HCT116 (cell line): ENCODE measurements around the gene UTP15. TPM values are rescaled to one million over a fixed set of nuclear protein-coding genes. Genes with fewer than 3 reads are reported as not detected.

Experiments
- ATAC-seq: fragments of 200-7000 bp; cut with Tn5 transposase; 2 replicates; pipeline ENCODE4 v1.9.1; 2020; ENCODE audit warnings: mild to moderate bottlenecking, moderate library complexity
- BruUV-seq: library from RNA; stranded (reverse); fragments of 400-500 nt; replicated peaks from 2 replicates; lab custom pipeline; 2021; lab: Mats Ljungman, UMichigan
- CTCF ChIA-PET: fragments of 300-600 bp; sonication (Branson Sonifier 250); formaldehyde crosslinking; loops from one replicate; lab custom pipeline; 2021; ENCODE audit warnings: antibody characterized with exemption; lab: Charles Lee
- POLR2A ChIA-PET: fragments of 300-600, 350-600 bp; sonication (Branson Sonifier 250); formaldehyde crosslinking; loops from one replicate; lab custom pipeline; 2021; ENCODE audit warnings: antibody characterized with exemption; lab: Charles Lee
- RAD21 ChIA-PET, 2 experiments: fragments of 300-600 bp; sonication (Branson Sonifier 250); formaldehyde crosslinking; loops; one replicate each; lab custom pipeline; 2023; ENCODE audit warnings: low total read pairs in 2 of 2; ENCODE audit not compliant: uncharacterized antibody in 2 of 2, unreplicated experiment in 2 of 2, low non-redundant PET in 1 of 2; lab: Charles Lee
- DNase-seq: peaks from one replicate; pipeline ENCODE4 v3.0.0-alpha.2; 2010; ENCODE audit warnings: low read depth, low spot score
- H2AFZ ChIP-seq: fragments of 200-600 bp; shearing (Covaris generic), sonication (generic); 2 replicates; pipeline ENCODE4 v1.6.1; 2017; ENCODE audit warnings: low read depth, mixed run types, mixed read lengths, antibody characterized with exemption, low read length; ENCODE audit not compliant: poor library complexity, severe bottlenecking
- H3K27ac ChIP-seq: 2 replicates; pipeline ENCODE4 v1.5.1; 2012; ENCODE audit warnings: low read depth, low read length
- H3K27me3 ChIP-seq: fragments of 200-600 bp; sonication (generic); 2 replicates; pipeline ENCODE4 v1.6.1; 2016; ENCODE audit warnings: mixed run types, low read length, mixed read lengths; ENCODE audit not compliant: insufficient read depth
- H3K36me3 ChIP-seq, 2 experiments: fragments of 200-500 bp in 1 of 2; fragments of 200-600 bp in 1 of 2; sonication (Bioruptor generic) in 1 of 2; sonication (generic) in 1 of 2; 2 replicates each; pipeline versions ENCODE4 v1.5.1 to v1.6.1; 2014 to 2016; ENCODE audit warnings: low read length in 2 of 2, inconsistent platforms in 1 of 2, mixed read lengths in 1 of 2, mixed run types in 1 of 2; ENCODE audit not compliant: insufficient read depth in 2 of 2, control insufficient read depth in 1 of 2
- H3K4me1 ChIP-seq, 2 experiments: fragments of 200-600 bp in 1 of 2; sonication (generic) in 1 of 2; 2 replicates each; pipeline versions ENCODE4 v1.5.1 to v1.6.1; 2012 to 2017; ENCODE audit warnings: low read length in 2 of 2, inconsistent platforms in 1 of 2, mild to moderate bottlenecking in 1 of 2, mixed read lengths in 1 of 2, mixed run types in 1 of 2, moderate library complexity in 1 of 2; ENCODE audit not compliant: insufficient read depth in 2 of 2, control insufficient read depth in 1 of 2
- H3K4me2 ChIP-seq: fragments of 200-600 bp; sonication (generic); 2 replicates; pipeline ENCODE4 v1.6.1; 2017; ENCODE audit warnings: mixed run types, low read length, mixed read lengths
- H3K4me3 ChIP-seq, 2 experiments: fragments of 200-600 bp in 1 of 2; sonication (generic) in 1 of 2; replicated peaks in 1 of 2; 2 replicates each; pipeline ENCODE4 v1.5.1; 2011 to 2016; ENCODE audit warnings: low read length in 2 of 2, control low read depth in 1 of 2, low read depth in 1 of 2, mild to moderate bottlenecking in 1 of 2, mixed read lengths in 1 of 2, mixed run types in 1 of 2
- H3K79me2 ChIP-seq: fragments of 200-600 bp; sonication (generic); 2 replicates; pipeline ENCODE4 v1.6.1; 2017; ENCODE audit warnings: mild to moderate bottlenecking, mixed run types, low read length, moderate library complexity, mixed read lengths; ENCODE audit not compliant: insufficient read depth
- H3K9ac ChIP-seq: fragments of 200-600 bp; sonication (generic); 2 replicates; pipeline ENCODE4 v1.6.1; 2016; ENCODE audit warnings: low read length, mixed read lengths
- H3K9me2 ChIP-seq: fragments of 200-600 bp; sonication (generic), shearing (Covaris generic); 2 replicates; pipeline ENCODE4 v1.6.1; 2017; ENCODE audit warnings: mixed run types, mild to moderate bottlenecking, moderate library complexity; ENCODE audit not compliant: insufficient read depth
- H3K9me3 ChIP-seq, 2 experiments: fragments of 200-500 bp in 1 of 2; fragments of 200-600 bp in 1 of 2; sonication (Bioruptor generic) in 1 of 2; sonication (generic) in 1 of 2; 2 replicates each; pipeline ENCODE4 v1.6.1; 2014 to 2017; ENCODE audit warnings: low read length in 2 of 2, mixed read lengths in 2 of 2, inconsistent platforms in 1 of 2, low read depth in 1 of 2, mild to moderate bottlenecking in 1 of 2, mixed run types in 1 of 2, moderate library complexity in 1 of 2; ENCODE audit not compliant: control insufficient read depth in 1 of 2, insufficient read depth in 1 of 2
- H4K20me1 ChIP-seq: fragments of 200-600 bp; sonication (generic), shearing (Covaris generic); 2 replicates; pipeline ENCODE4 v1.6.1; 2017; ENCODE audit warnings: mixed run types, mild to moderate bottlenecking, moderate library complexity; ENCODE audit not compliant: insufficient read depth
- CBX3 ChIP-seq: IDR thresholded peaks from 2 replicates; pipeline ENCODE4 v1.6.1; 2012; ENCODE audit warnings: low read depth
- ELF1 ChIP-seq: IDR thresholded peaks from 2 replicates; pipeline ENCODE4 v1.6.1; 2012; ENCODE audit warnings: low read depth, borderline replicate concordance
- EZH2 ChIP-seq: fragments of 200-600 bp; sonication (generic); IDR thresholded peaks from 2 replicates; pipeline ENCODE4 v1.6.1; 2017; ENCODE audit warnings: antibody characterized with exemption, mixed run types
- EZH2phosphoT487 ChIP-seq: fragments of 200-600 bp; IDR thresholded peaks from 2 replicates; pipeline ENCODE4 v1.6.1; 2018; ENCODE audit warnings: antibody characterized with exemption, borderline replicate concordance
- FOSL1 ChIP-seq: IDR thresholded peaks from 2 replicates; pipeline ENCODE4 v1.6.1; 2012; ENCODE audit warnings: low read depth
- JUND ChIP-seq: IDR thresholded peaks from 2 replicates; pipeline ENCODE4 v1.6.1; 2012
- POLR2A ChIP-seq: IDR thresholded peaks from 2 replicates; pipeline ENCODE4 v1.7.0; 2011; ENCODE audit warnings: borderline replicate concordance; ENCODE audit not compliant: insufficient read depth, insufficient read length; ENCODE audit errors: extremely low read depth
- POLR2AphosphoS5 ChIP-seq: IDR thresholded peaks from 2 replicates; pipeline ENCODE4 v1.6.1; 2011; ENCODE audit warnings: mild to moderate bottlenecking, low read depth, low read length, moderate library complexity
- RAD21 ChIP-seq: IDR thresholded peaks from 2 replicates; pipeline ENCODE4 v1.6.1; 2012; ENCODE audit warnings: low read depth, mild to moderate bottlenecking
- SIN3A ChIP-seq: IDR thresholded peaks from 2 replicates; pipeline ENCODE4 v1.6.1; 2012; ENCODE audit warnings: low read depth
- SP1 ChIP-seq: IDR thresholded peaks from 2 replicates; pipeline ENCODE4 v1.6.1; 2012; ENCODE audit warnings: low read depth
- TCF7L2 ChIP-seq: IDR thresholded peaks from 2 replicates; pipeline ENCODE4 v1.7.0; 2011; ENCODE audit warnings: borderline replicate concordance, inconsistent platforms; ENCODE audit not compliant: insufficient read depth, insufficient read length; ENCODE audit errors: extremely low read depth
- YY1 ChIP-seq: IDR thresholded peaks from 2 replicates; pipeline ENCODE4 v1.6.1; 2011; ENCODE audit warnings: low read length, low read depth, moderate library complexity, mild to moderate bottlenecking; ENCODE audit not compliant: insufficient replicate concordance; ENCODE audit errors: extremely low read depth
- ZNF274 ChIP-seq: fragments of 200-500 bp; sonication (Bioruptor generic); IDR thresholded peaks from 2 replicates; pipeline ENCODE4 v1.6.1; 2014; ENCODE audit warnings: mild to moderate bottlenecking, low read depth, low read length, inconsistent platforms
- intact Hi-C: fragments of 100-400 bp; cut with micrococcal nuclease; formaldehyde crosslinking; loops from 2 replicates; pipeline ENCODE4 v1.10.0; 2022
- total RNA-seq: library from RNA; stranded (reverse); gene quantifications from one replicate; pipeline ENCODE4 v1.2.1, GENCODE V29; 2021; ENCODE audit not compliant: unreplicated experiment
- TF ChIP-seq, protein P1 (sequence below): IDR thresholded peaks from 2 replicates; pipeline ENCODE4 v1.6.1; 2012
- TF ChIP-seq, protein P2 (sequence below): IDR thresholded peaks from 2 replicates; pipeline ENCODE4 v1.6.1; 2012; ENCODE audit warnings: low read depth

The UTP15 gene
- total RNA-seq, 1 experiment from 2014 or later, result 39.3 TPM

DNA sequence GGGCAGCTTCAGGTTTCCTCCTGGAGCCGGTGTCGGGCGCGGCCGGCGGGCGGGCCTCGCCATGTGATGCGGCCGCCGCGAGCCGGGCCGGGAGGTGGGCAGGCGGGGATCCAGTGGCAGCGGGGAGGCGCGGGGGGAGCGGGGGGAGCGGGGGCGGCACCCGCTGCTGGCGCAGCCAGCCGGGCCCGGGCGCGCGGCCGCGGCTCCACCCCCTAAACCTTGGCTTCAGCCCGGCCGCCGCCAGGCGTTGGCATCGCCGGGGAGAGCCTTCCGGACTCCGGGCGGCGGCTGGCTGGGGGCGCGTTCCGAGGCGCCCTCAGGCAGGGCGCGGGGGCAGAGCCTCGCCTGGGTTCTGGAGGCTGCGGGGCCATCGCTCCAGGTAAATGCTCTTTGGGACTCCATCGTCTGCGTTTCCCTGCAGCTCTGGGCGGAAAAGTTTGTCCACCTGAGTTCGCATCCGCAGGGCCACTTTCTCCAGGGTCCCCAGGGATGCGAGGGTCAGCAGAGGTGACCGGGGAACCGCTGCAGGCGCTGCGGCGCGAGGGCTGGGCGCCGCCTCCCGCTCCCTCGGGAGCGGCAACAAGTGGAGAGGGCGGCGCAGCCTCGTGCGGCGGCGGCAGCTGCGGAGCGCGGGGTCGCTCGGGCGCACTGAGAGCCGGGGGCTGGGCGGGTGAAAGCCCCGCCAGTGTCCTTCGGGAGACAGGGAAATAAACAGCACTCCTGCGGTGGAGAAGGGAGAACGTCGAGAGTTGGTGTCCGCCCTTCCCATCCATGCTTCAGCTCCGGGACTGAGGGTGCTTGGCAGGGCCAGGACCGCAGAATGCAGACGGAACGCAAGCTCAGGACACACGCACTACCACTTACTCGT is 60.6 kb downstream of the UTP15 start, which contains the start of gene ARHGEF28 (continued):
- TF ChIP-seq JUND, result no peak
- TF ChIP-seq SP1, result no peak
- no peak for TF ChIP-seq POLR2A
- TF ChIP-seq POLR2AphosphoS5, result peak; percentile 69
- TF ChIP-seq RAD21, result no peak
- TF ChIP-seq, all 23 proteins: peak for 5

DNA sequence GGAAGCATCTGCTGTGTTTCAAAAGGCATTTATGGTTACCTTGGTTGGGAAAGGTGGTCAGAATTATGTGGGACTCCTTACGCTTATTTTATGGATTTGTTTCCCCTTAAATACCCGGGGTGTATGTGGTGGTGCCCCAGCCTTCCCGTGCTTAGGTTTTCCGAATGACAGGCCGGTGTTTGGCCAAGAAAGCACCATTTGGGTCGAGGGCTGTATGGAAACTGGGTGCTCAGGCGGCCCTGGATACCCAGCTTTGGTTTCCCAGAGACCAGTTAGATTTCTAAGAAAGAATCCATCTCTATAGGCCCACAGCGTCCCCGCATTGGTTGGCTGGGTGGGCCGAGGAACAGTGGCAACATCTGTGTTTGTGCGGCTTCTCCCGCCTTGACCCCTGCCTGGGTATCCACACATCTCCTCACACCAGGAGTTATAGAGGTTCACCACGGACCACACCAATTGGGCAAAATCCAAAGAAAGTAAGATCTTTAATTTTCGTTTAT is 61.3 kb downstream of the UTP15 start:
- POLR2A ChIA-PET, result no interaction called here
- H3K36me3 ChIP-seq, result no peaks in the 10 kb centered on the region
- no peaks in the 10 kb centered on the region for H3K79me2 ChIP-seq

More for the DNA sequence above, 61.3 kb downstream of the UTP15 start:
- DNase-seq (no peak), ATAC-seq (no peak)
- peaks cover 6 to 23% of the 10 kb centered on the region in 2 experiments; a peak in 3 of 4 replicates for H3K4me1 ChIP-seq
- CTCF ChIA-PET, result no interaction called here
- no peaks in the 10 kb centered on the region for H3K9me3 ChIP-seq
- H3K27me3 ChIP-seq, result no peaks in the 10 kb centered on the region
- no peaks in the 10 kb centered on the region for H4K20me1 ChIP-seq
- no peak overlapping the region for H2AFZ ChIP-seq
- H3K9me2 ChIP-seq, result no peaks in the 10 kb centered on the region
- peak overlapping the region; percentile 94 for H3K4me2 ChIP-seq
- TF ChIP-seq CBX3 (no peak), FOSL1 (no peak), ELF1 (no peak), SIN3A (no peak), EZH2phosphoT487 (no peak), TCF7L2 (no peak), ZNF274 (no peak), EZH2 (no peak), POLR2AphosphoS5 (no peak), YY1 (no peak)
- TF ChIP-seq, protein P1, sequence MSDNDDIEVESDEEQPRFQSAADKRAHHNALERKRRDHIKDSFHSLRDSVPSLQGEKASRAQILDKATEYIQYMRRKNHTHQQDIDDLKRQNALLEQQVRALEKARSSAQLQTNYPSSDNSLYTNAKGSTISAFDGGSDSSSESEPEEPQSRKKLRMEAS, result no peak
- TF ChIP-seq, protein P2, sequence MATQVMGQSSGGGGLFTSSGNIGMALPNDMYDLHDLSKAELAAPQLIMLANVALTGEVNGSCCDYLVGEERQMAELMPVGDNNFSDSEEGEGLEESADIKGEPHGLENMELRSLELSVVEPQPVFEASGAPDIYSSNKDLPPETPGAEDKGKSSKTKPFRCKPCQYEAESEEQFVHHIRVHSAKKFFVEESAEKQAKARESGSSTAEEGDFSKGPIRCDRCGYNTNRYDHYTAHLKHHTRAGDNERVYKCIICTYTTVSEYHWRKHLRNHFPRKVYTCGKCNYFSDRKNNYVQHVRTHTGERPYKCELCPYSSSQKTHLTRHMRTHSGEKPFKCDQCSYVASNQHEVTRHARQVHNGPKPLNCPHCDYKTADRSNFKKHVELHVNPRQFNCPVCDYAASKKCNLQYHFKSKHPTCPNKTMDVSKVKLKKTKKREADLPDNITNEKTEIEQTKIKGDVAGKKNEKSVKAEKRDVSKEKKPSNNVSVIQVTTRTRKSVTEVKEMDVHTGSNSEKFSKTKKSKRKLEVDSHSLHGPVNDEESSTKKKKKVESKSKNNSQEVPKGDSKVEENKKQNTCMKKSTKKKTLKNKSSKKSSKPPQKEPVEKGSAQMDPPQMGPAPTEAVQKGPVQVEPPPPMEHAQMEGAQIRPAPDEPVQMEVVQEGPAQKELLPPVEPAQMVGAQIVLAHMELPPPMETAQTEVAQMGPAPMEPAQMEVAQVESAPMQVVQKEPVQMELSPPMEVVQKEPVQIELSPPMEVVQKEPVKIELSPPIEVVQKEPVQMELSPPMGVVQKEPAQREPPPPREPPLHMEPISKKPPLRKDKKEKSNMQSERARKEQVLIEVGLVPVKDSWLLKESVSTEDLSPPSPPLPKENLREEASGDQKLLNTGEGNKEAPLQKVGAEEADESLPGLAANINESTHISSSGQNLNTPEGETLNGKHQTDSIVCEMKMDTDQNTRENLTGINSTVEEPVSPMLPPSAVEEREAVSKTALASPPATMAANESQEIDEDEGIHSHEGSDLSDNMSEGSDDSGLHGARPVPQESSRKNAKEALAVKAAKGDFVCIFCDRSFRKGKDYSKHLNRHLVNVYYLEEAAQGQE, result no peak
- RAD21 ChIA-PET, result no interaction called here
- BruUV-seq, result no TSS peak
- peak overlapping the region; percentile 62 for H3K9ac ChIP-seq
- intact Hi-C loops, result no loop called here
- H3K4me3 ChIP-seq, result peak overlapping the region; percentile 57 to 76
- H3K27ac ChIP-seq, result no peak overlapping the region; the same call in 1 of the 2 replicates
